Skin of body (tissue), 3 donors: ENCODE data around the gene GOLGA8F. TPM values are rescaled to one million over a fixed set of nuclear protein-coding genes. Genes with fewer than 3 reads are reported as not detected.
"Not testable (repeated sequence)": the region's sequence is repeated elsewhere in the genome, so short reads cannot be mapped to it uniquely, and the experiment has no call there.

Experiments used
- DNase-seq: peaks from one replicate; lab custom pipeline; 2025; lab: John Stamatoyannopoulos, UW
- small RNA-seq: library from RNA; depleted of rRNA; stranded (forward); fragments of <200 nt; gene quantifications from one replicate; pipeline ENCODE3, GENCODE V24; 2014; ENCODE audit warnings: low replicate concordance
- total RNA-seq: library from RNA; depleted of rRNA; stranded (reverse); fragments of >200 nt; gene quantifications from one replicate; pipeline ENCODE4 v1.2.3, GENCODE V29; 2014

GOLGA8F gene
- not detected for total RNA-seq

DNA sequence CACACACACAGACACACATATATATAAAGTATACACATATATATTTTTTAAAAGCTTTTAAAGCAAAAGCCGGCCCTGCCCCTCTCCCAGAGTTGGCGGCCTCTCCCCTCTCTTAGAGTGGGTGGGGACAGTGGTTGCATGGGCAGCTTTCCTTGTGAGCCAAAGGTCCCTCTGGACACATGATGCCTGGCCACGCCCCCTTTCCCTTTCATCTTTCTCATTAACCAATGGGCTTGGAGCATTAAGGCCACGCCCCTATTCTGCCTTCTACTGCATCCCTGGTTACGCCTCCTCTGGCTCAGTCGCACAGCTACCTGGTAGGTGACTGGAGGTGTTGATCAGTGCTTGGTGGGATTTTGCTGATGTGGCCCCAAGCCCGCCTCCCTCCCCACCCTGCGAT is at the start of gene GOLGA8F:
Gene GOLGA8F (plus strand): TSS at position 301 of the 400 bp plus-strand sequence. CDS start 98 bp downstream, at position 399.
- DNase-seq = not testable (repeated sequence)

- DNase-seq = not testable (repeated sequence)
Measured at GRCh38 chr15:28357984-28358383, 20.5 kb upstream of the GOLGA8F start, which contains the start of gene GOLGA6L24. TSS of gene GOLGA6L24 (minus strand) at chr15:28358084. CDS start at chr15:28358023, 61 bp downstream.

DNA sequence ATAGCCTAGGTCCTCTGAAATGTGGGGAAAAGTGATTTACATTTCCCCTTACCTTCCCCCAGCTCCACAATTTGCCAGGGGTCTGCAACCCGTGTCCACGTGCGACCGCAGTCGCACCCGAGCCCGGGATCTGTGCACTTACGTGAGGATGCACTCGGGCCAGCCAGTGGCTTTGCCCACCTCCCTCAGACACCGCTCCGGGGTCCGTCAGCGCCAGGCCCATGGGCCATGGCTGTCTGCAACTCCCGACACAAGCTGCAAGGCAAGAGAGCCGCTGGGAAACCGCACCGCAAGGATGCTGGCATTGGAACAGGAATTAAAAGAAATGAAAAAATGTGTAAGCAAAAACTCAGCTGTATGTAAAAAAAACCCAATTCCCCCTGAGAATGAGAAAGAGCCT is 13.0 kb upstream of the GOLGA8F start:
- DNase-seq = not testable (repeated sequence)

GRCh38 chr15:28380053-28380452 is 1.6 kb downstream of the GOLGA8F start:
- not testable (repeated sequence) for DNase-seq

GRCh38 chr15:28396022-28396421 is 17.6 kb downstream of the GOLGA8F start:
- DNase-seq = not testable (repeated sequence)

GRCh38 chr15:28402774-28403435 is 24.4 kb downstream of the GOLGA8F start:
- not testable (repeated sequence) for DNase-seq

DNA sequence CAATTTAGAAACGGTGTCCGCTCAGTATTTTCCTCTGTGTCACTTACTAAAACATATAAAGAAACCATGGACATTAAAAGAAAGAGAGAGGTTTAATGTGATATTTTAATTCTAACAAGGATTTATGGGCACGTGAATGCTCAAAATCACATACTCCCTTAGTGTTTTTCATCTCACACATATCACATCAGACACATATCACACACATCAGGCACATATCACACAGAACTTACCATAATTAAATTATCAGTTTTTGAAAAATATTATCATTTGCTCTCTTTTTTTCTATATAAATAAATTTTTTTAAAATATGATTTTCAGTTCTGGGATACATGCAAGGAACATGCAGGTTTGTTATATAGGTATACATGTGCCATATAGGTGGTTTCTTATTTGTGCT is 42.0 kb downstream of the GOLGA8F start:
- DNase-seq = not testable (repeated sequence)

- DNase-seq = not testable (repeated sequence)
Measured at GRCh38 chr15:28435594-28435993, 57.1 kb downstream of the GOLGA8F start.

Small RNA genes lying within 50 kb of the gene (small RNA-seq; reads per million reads assigned to genes)
- gene AC091304.5 = not detected
- gene AC091304.6 = not detected
- gene AC091304.9 = not detected
- not detected for gene MIR4509-2
- gene RN7SL238P = not detected

Other genes starting within 250 kb of the GOLGA8F start
- gene HERC2, start 56.5 kb upstream of the GOLGA8F start, total RNA-seq = 42.8 TPM
- gene GOLGA6L24, start 20.6 kb upstream of the GOLGA8F start, total RNA-seq = not detected
- gene GOLGA8G, start 154.3 kb downstream of the GOLGA8F start, total RNA-seq = not detected
- not detected for gene GOLGA6L25, start 174.9 kb downstream of the GOLGA8F start, total RNA-seq